T-helper 1 cell treated with Interleukin-12 subunit alpha and Interleukin-12 subunit beta and Interleukin-4 antibody, amounts not matched to agents 30 ng/mL and 1 ng/mL, for 36 hours (primary cell): Measurements from ENCODE around the gene SERINC1. TPM values are rescaled to one million over a fixed set of nuclear protein-coding genes. Genes with fewer than 3 reads are reported as not detected.

ENCODE experiments used
- intact Hi-C: fragments of 100-400 bp; cut with micrococcal nuclease; formaldehyde crosslinking; loops from one replicate; pipeline ENCODE4 v1.15.1; 2024
- total RNA-seq: library from RNA; stranded (reverse); gene quantifications from 2 replicates; pipeline ENCODE4 v1.2.3, GENCODE V29; 2022

The SERINC1 gene
- total RNA-seq, 1 donor from 2014 or later, result 66.1 TPM

DNA sequence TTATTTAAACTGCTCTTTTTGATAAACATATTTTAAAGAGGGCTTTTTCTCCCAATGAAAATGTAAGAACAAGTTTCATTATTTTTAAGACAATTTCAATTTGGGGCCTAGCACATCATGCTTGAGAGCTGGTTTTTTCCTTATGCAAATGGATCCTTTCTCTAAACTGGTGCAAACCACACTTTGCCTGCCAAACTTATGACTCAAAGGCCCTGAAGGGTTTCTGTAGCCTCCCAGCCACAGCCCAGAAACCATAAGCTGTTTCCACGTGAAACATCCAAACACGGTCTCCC lies 72.6 kb downstream of the SERINC1 start:
- intact Hi-C loops, result loop anchor here (1.0 to 10.0 kb wide), 8 partner anchors 9 to 1064 kb away; partner anchors contain the start of genes PKIB, SERINC1 and TBC1D32

DNA sequence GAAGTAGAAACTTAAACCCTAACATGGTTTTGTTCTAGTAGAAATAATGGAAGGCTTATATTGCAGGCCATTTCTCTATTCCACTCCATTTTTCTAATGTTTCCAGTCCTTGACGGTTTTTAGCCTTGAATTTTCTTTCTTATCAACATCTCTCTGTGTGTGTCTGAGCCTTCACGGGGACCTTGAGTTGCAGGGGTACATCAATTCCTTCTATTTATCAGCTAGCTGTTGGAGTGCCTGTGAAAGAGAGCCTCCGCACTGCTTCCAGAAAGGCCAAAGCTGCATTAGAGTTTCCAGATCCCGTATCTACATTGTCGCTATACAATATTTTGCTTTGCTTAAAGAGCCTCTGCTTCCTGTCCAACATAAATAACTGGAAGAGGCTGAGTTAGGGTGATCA lies 77.6 kb downstream of the SERINC1 start:
- intact Hi-C loops, result loop anchor here (10.0 kb wide), 2 partner anchors 361 to 441 kb away; no protein-coding TSS in a partner anchor

DNA sequence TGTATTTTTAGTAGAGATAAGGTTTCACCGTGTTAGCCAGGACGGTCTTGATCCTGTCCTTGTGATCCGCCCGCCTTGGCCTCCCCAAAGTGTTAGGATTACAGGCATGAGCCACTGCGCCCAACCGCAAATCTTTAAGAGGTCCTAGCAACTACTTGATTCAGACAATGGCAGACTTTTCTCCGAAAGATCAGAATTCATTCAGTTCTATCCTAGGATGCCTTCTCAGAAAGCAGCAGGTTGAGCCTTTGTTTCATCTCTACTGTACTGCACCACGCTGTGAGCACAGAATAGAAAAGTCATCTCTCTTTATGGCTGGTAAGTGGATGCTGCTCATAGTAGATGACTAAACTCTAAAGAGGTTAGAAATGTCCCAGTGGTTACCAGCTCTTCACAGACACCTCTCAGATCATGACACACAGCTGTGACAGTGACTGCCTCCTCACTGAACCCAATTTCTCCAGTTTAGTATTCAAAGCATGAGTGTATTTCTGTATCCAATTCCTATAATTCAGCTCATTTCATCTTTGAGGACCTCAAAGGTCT lies 78.2 kb downstream of the SERINC1 start:
- intact Hi-C loops, result loop anchor here (10.0 kb wide), 2 partner anchors 361 to 441 kb away; no protein-coding TSS in a partner anchor

Other genes starting within 250 kb of the SERINC1 start
- 10.6 and 12.6 TPM in 2 replicates for gene HSF2, start 72.2 kb downstream of the SERINC1 start, total RNA-seq
- 0.39 and 0.49 TPM in 2 replicates for gene PKIB, start 138.6 kb upstream of the SERINC1 start, total RNA-seq